Measurements from ENCODE around the gene SLC35F6.

SLC35F6 gene

DNA sequence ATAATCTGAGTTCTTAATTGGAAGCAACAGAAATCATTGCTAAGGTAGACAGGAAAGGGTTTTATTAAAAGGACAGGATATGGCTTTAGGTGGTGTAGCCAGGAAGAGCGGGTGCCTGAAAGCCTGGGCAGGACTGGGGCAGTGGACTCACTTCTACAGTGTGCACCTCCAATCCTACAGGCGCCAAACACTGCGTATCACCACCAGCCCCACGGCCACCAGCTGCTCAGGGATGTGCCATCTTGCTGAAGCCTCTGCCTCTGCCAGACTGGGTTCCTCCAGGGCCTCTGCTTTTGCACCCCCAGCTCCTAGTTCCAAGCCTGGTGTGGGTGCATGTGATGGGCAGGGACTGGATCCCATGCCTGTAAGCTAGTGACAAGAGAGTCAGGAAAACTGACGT, 54.2 kb downstream of the SLC35F6 start:
- H3K9me2 ChIP-seq (replicated peaks; ENCODE audit: insufficient read depth, low read length), result no peaks in the 10 kb centered on the region
- no peaks in the 10 kb centered on the region for H3K27me3 ChIP-seq (ENCODE audit: low read length)
- no peaks in the 10 kb centered on the region for H3K9me3 ChIP-seq (ENCODE audit: insufficient read depth, low read length)
- no peak overlapping the region for H3K4me2 ChIP-seq (ENCODE audit: low read depth, low read length, poor library complexity, severe bottlenecking)
- H4K20me1 ChIP-seq (ENCODE audit: low read depth, low read length), result no peaks in the 10 kb centered on the region
- TF ChIP-seq EZH2phosphoT487 (conservative IDR thresholded peaks at IDR 0.05; ENCODE audit: low read length), result no peak
- TF ChIP-seq, protein P1, sequence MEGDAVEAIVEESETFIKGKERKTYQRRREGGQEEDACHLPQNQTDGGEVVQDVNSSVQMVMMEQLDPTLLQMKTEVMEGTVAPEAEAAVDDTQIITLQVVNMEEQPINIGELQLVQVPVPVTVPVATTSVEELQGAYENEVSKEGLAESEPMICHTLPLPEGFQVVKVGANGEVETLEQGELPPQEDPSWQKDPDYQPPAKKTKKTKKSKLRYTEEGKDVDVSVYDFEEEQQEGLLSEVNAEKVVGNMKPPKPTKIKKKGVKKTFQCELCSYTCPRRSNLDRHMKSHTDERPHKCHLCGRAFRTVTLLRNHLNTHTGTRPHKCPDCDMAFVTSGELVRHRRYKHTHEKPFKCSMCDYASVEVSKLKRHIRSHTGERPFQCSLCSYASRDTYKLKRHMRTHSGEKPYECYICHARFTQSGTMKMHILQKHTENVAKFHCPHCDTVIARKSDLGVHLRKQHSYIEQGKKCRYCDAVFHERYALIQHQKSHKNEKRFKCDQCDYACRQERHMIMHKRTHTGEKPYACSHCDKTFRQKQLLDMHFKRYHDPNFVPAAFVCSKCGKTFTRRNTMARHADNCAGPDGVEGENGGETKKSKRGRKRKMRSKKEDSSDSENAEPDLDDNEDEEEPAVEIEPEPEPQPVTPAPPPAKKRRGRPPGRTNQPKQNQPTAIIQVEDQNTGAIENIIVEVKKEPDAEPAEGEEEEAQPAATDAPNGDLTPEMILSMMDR (IDR thresholded peaks at IDR 0.05; ENCODE audit: insufficient read depth, low read length, poor library complexity, severe bottlenecking), result no peak
- no peaks in the 10 kb centered on the region for H3K79me2 ChIP-seq (ENCODE audit: insufficient read depth, low read length)
- H3K9ac ChIP-seq (ENCODE audit: low read length), result no peak overlapping the region
- H3K36me3 ChIP-seq (ENCODE audit: low read length), result no peaks in the 10 kb centered on the region
- no peak overlapping the region for H3K4me3 ChIP-seq (ENCODE audit: insufficient read depth, low read length, poor library complexity, severe bottlenecking)
- H3K27ac ChIP-seq (ENCODE audit: low read depth, low read length), result no peak overlapping the region
- H3F3A ChIP-seq (ENCODE audit: insufficient read depth), result no peaks in the 10 kb centered on the region
- H2AFZ ChIP-seq (ENCODE audit: low read depth, low read length, severe bottlenecking), result no peak overlapping the region

DNA sequence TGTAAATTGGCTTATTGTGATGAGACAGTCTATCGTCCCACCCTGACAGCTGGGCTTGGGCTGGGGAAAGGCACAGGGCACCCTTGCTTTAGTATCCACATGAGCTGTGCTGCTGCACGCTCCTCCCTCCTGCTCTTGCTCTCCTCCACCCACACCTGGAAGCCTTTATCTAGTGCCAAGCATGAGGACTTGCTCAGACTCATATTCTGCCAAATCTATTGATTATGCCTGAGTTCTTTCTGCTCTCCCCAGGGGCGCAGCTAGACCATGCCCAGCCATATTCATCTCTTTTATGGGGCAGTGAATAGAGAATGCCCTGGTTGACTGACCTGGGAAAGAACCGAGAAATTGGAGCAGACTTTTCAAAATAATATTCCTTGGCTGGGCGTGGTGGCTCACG, 54.9 kb downstream of the SLC35F6 start:
- Histone ChIP-seq H3K9me3 (ENCODE audit: insufficient read depth, low read length) (no peaks in the 10 kb centered on the region), H3K4me3 (ENCODE audit: insufficient read depth, low read length, poor library complexity, severe bottlenecking) (no peak overlapping the region), H3K27ac (ENCODE audit: low read depth, low read length) (no peak overlapping the region), H3K27me3 (ENCODE audit: low read length) (no peaks in the 10 kb centered on the region), H3K36me3 (ENCODE audit: low read length) (no peaks in the 10 kb centered on the region), H3K4me2 (ENCODE audit: low read depth, low read length, poor library complexity, severe bottlenecking) (no peak overlapping the region), H3K9me2 (replicated peaks; ENCODE audit: insufficient read depth, low read length) (no peaks in the 10 kb centered on the region), H3F3A (ENCODE audit: insufficient read depth) (no peaks in the 10 kb centered on the region), H3K79me2 (ENCODE audit: insufficient read depth, low read length) (no peaks in the 10 kb centered on the region), H3K9ac (ENCODE audit: low read length) (no peak overlapping the region), H4K20me1 (ENCODE audit: low read depth, low read length) (no peaks in the 10 kb centered on the region), H2AFZ (ENCODE audit: low read depth, low read length, severe bottlenecking) (no peak overlapping the region)
- TF ChIP-seq EZH2phosphoT487 (conservative IDR thresholded peaks at IDR 0.05; ENCODE audit: low read length), result no peak
- TF ChIP-seq, protein P1 (IDR thresholded peaks at IDR 0.05; ENCODE audit: insufficient read depth, low read length, poor library complexity, severe bottlenecking), result no peak

DNA sequence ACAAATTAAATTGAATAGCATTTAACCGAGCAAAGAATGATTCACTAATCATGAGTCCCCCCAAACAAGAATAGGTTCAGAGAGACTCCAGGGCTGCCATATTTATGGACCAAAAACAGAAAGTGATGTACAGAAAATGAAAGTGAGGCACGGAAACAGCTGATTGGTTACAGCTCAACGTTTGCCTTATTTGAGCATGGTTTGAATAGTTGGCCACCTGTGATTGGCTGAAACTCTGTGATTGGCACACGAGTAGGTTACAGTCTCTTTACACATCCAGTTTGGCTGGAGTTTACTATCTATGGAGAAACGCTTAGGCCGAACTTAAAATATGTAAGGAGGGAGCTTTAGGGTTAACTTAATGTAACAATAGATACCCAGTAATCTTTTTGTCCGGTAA, 56.8 kb downstream of the SLC35F6 start:
- H3K9ac ChIP-seq (ENCODE audit: low read length), result no peak overlapping the region
- H4K20me1 ChIP-seq (ENCODE audit: low read depth, low read length), result no peaks in the 10 kb centered on the region
- H3F3A ChIP-seq (ENCODE audit: insufficient read depth), result no peaks in the 10 kb centered on the region
- H3K27ac ChIP-seq (ENCODE audit: low read depth, low read length), result no peak overlapping the region
- H3K79me2 ChIP-seq (ENCODE audit: insufficient read depth, low read length), result no peaks in the 10 kb centered on the region
- no peak overlapping the region for H3K4me3 ChIP-seq (ENCODE audit: insufficient read depth, low read length, poor library complexity, severe bottlenecking)
- no peaks in the 10 kb centered on the region for H3K9me2 ChIP-seq (replicated peaks; ENCODE audit: insufficient read depth, low read length)
- H2AFZ ChIP-seq (ENCODE audit: low read depth, low read length, severe bottlenecking), result no peak overlapping the region
- TF ChIP-seq, protein P1 (IDR thresholded peaks at IDR 0.05; ENCODE audit: insufficient read depth, low read length, poor library complexity, severe bottlenecking), result no peak
- TF ChIP-seq EZH2phosphoT487 (conservative IDR thresholded peaks at IDR 0.05; ENCODE audit: low read length), result no peak
- no peaks in the 10 kb centered on the region for H3K36me3 ChIP-seq (ENCODE audit: low read length)
- H3K9me3 ChIP-seq (ENCODE audit: insufficient read depth, low read length), result no peaks in the 10 kb centered on the region
- H3K4me2 ChIP-seq (ENCODE audit: low read depth, low read length, poor library complexity, severe bottlenecking), result no peak overlapping the region
- H3K27me3 ChIP-seq (ENCODE audit: low read length), result no peaks in the 10 kb centered on the region

Measured in SU-DHL-6 (cell line).